ENCODE results near the gene IL12RB2.

The IL12RB2 gene

GRCh38 chr1:67323087-67323486, 15.4 kb downstream of the IL12RB2 start:
- no peak overlapping the region for H3K4me2 ChIP-seq (ENCODE audit: insufficient read depth, low read length, poor library complexity, severe bottlenecking)
- H3K18ac ChIP-seq (ENCODE audit: low read length), result no peak overlapping the region
- no peak overlapping the region for H3K27ac ChIP-seq (replicated peaks; ENCODE audit: low read length)
- H3K36me3 ChIP-seq (replicated peaks in 1 of 2; ENCODE audit: control insufficient read depth in 2 of 2, insufficient read depth in 2 of 2, low read length in 2 of 2), result no peaks in the 10 kb centered on the region
- no peak overlapping the region for H3K9ac ChIP-seq (ENCODE audit: low read depth, low read length, poor library complexity)
- H3K4ac ChIP-seq (ENCODE audit: low read length), result no peak overlapping the region
- no peak overlapping the region for H4K8ac ChIP-seq (ENCODE audit: low read depth, low read length)
- no peak overlapping the region for H3K4me3 ChIP-seq (ENCODE audit: low read length in 2 of 2)
- H3K27me3 ChIP-seq (ENCODE audit: control insufficient read depth in 3 of 3, insufficient read depth in 3 of 3, low read depth in 1 of 3, low read length in 3 of 3), result peaks cover 0 to 8% (median 0%) of the 10 kb centered on the region in 3 experiments
- H4K91ac ChIP-seq (ENCODE audit: low read depth, low read length, poor library complexity), result no peak overlapping the region
- no peak overlapping the region for H2BK120ac ChIP-seq (ENCODE audit: low read depth, low read length)
- H3K79me1 ChIP-seq (ENCODE audit: low read depth, low read length), result no peaks in the 10 kb centered on the region
- H2BK15ac ChIP-seq (ENCODE audit: low read length), result no peak overlapping the region
- no peak overlapping the region for H2BK5ac ChIP-seq (ENCODE audit: low read length)
- no peak overlapping the region for H3K23ac ChIP-seq (ENCODE audit: low read depth, low read length, poor library complexity)
- DNase-seq (ENCODE audit: low spot score), result no peak
- H2BK12ac ChIP-seq (ENCODE audit: low read length), result no peak overlapping the region
- no peak overlapping the region for H2AFZ ChIP-seq (ENCODE audit: low read length)
- no CpG with 5 or more reads among the region's 3 CpGs for WGBS, 2 donors (ENCODE audit: extremely low coverage in 2 of 2, insufficient read length in 2 of 2, insufficient replicate concordance in 1 of 2)
- H2AK5ac ChIP-seq (ENCODE audit: low read depth, low read length), result no peak overlapping the region
- peaks cover 0 to 2% of the 10 kb centered on the region in 2 donors for H3K9me3 ChIP-seq (replicated peaks in 1 of 2; ENCODE audit: control insufficient read depth in 2 of 2, insufficient read depth in 1 of 2, low read depth in 1 of 2, low read length in 2 of 2)
- no peak overlapping the region for H3K14ac ChIP-seq (ENCODE audit: low read length)
- no peaks in the 10 kb centered on the region for H3K4me1 ChIP-seq (ENCODE audit: control insufficient read depth in 2 of 2, insufficient read depth in 1 of 2, low read depth in 1 of 2, low read length in 2 of 2)

GRCh38 chr1:67324068-67324467, 16.4 kb downstream of the IL12RB2 start:
- Histone ChIP-seq H2AFZ (ENCODE audit: low read length) (no peak overlapping the region), H2BK120ac (ENCODE audit: low read depth, low read length) (no peak overlapping the region), H3K79me1 (ENCODE audit: low read depth, low read length) (no peaks in the 10 kb centered on the region), H3K4ac (ENCODE audit: low read length) (no peak overlapping the region), H3K9me3 (replicated peaks in 1 of 2; ENCODE audit: control insufficient read depth in 2 of 2, insufficient read depth in 1 of 2, low read depth in 1 of 2, low read length in 2 of 2) (peaks cover 0 to 2% of the 10 kb centered on the region in 2 donors), H3K36me3 (replicated peaks in 1 of 2; ENCODE audit: control insufficient read depth in 2 of 2, insufficient read depth in 2 of 2, low read length in 2 of 2) (no peaks in the 10 kb centered on the region), H3K9ac (ENCODE audit: low read depth, low read length, poor library complexity) (no peak overlapping the region), H3K27ac (replicated peaks; ENCODE audit: low read length) (no peak overlapping the region), H2AK5ac (ENCODE audit: low read depth, low read length) (no peak overlapping the region), H3K23ac (ENCODE audit: low read depth, low read length, poor library complexity) (no peak overlapping the region), H3K4me1 (ENCODE audit: control insufficient read depth in 2 of 2, insufficient read depth in 1 of 2, low read depth in 1 of 2, low read length in 2 of 2) (no peaks in the 10 kb centered on the region), H3K4me3 (ENCODE audit: low read length in 2 of 2) (no peak overlapping the region), H2BK15ac (ENCODE audit: low read length) (no peak overlapping the region), H3K4me2 (ENCODE audit: insufficient read depth, low read length, poor library complexity, severe bottlenecking) (no peak overlapping the region), H2BK12ac (ENCODE audit: low read length) (no peak overlapping the region), H3K18ac (ENCODE audit: low read length) (no peak overlapping the region), H3K27me3 (ENCODE audit: control insufficient read depth in 3 of 3, insufficient read depth in 3 of 3, low read depth in 1 of 3, low read length in 3 of 3) (peaks cover 0 to 14% (median 0%) of the 10 kb centered on the region in 3 experiments), H2BK5ac (ENCODE audit: low read length) (no peak overlapping the region), H3K14ac (ENCODE audit: low read length) (no peak overlapping the region), H4K8ac (ENCODE audit: low read depth, low read length) (no peak overlapping the region), H4K91ac (ENCODE audit: low read depth, low read length, poor library complexity) (no peak overlapping the region)
- DNase-seq (ENCODE audit: low spot score), result no peak
- no CpG with 5 or more reads among the region's 8 CpGs for WGBS, 2 donors (ENCODE audit: extremely low coverage in 2 of 2, insufficient read length in 2 of 2, insufficient replicate concordance in 1 of 2)

GRCh38 chr1:67327864-67328466, 20.3 kb downstream of the IL12RB2 start:
- no peaks in the 10 kb centered on the region for H3K9me3 ChIP-seq (replicated peaks in 1 of 2; ENCODE audit: control insufficient read depth in 2 of 2, insufficient read depth in 1 of 2, low read depth in 1 of 2, low read length in 2 of 2)
- no peak overlapping the region for H2BK12ac ChIP-seq (ENCODE audit: low read length)
- WGBS, 2 donors (ENCODE audit: extremely low coverage in 2 of 2, insufficient read length in 2 of 2, insufficient replicate concordance in 1 of 2), result no CpG with 5 or more reads among the region's 3 CpGs
- H4K8ac ChIP-seq (ENCODE audit: low read depth, low read length), result no peak overlapping the region
- H3K27me3 ChIP-seq (ENCODE audit: control insufficient read depth in 3 of 3, insufficient read depth in 3 of 3, low read depth in 1 of 3, low read length in 3 of 3), result peaks cover 0 to 10% (median 0%) of the 10 kb centered on the region in 3 experiments
- no peak overlapping the region for H3K9ac ChIP-seq (ENCODE audit: low read depth, low read length, poor library complexity)
- no peak overlapping the region for H3K23ac ChIP-seq (ENCODE audit: low read depth, low read length, poor library complexity)
- H3K18ac ChIP-seq (ENCODE audit: low read length), result no peak overlapping the region
- no peak overlapping the region for H2AK5ac ChIP-seq (ENCODE audit: low read depth, low read length)
- no peak overlapping the region for H3K4ac ChIP-seq (ENCODE audit: low read length)
- H3K14ac ChIP-seq (ENCODE audit: low read length), result no peak overlapping the region
- no peak overlapping the region for H3K4me3 ChIP-seq (ENCODE audit: low read length in 2 of 2)
- H2AFZ ChIP-seq (ENCODE audit: low read length), result no peak overlapping the region
- H3K27ac ChIP-seq (replicated peaks; ENCODE audit: low read length), result no peak overlapping the region
- no peaks in the 10 kb centered on the region for H3K79me1 ChIP-seq (ENCODE audit: low read depth, low read length)
- no peak overlapping the region for H4K91ac ChIP-seq (ENCODE audit: low read depth, low read length, poor library complexity)
- no peak overlapping the region for H2BK5ac ChIP-seq (ENCODE audit: low read length)
- DNase-seq (ENCODE audit: low spot score), result no peak
- no peak overlapping the region for H2BK15ac ChIP-seq (ENCODE audit: low read length)
- H3K4me1 ChIP-seq (ENCODE audit: control insufficient read depth in 2 of 2, insufficient read depth in 1 of 2, low read depth in 1 of 2, low read length in 2 of 2), result no peaks in the 10 kb centered on the region
- H3K4me2 ChIP-seq (ENCODE audit: insufficient read depth, low read length, poor library complexity, severe bottlenecking), result no peak overlapping the region
- no peaks in the 10 kb centered on the region for H3K36me3 ChIP-seq (replicated peaks in 1 of 2; ENCODE audit: control insufficient read depth in 2 of 2, insufficient read depth in 2 of 2, low read length in 2 of 2)
- no peak overlapping the region for H2BK120ac ChIP-seq (ENCODE audit: low read depth, low read length)

GRCh38 chr1:67332653-67333529, 25.2 kb downstream of the IL12RB2 start:
- no peaks in the 10 kb centered on the region for H3K36me3 ChIP-seq (replicated peaks in 1 of 2; ENCODE audit: control insufficient read depth in 2 of 2, insufficient read depth in 2 of 2, low read length in 2 of 2)
- H2BK120ac ChIP-seq (ENCODE audit: low read depth, low read length), result no peak overlapping the region
- H2BK5ac ChIP-seq (ENCODE audit: low read length), result no peak overlapping the region
- no peak overlapping the region for H3K27ac ChIP-seq (replicated peaks; ENCODE audit: low read length)
- H3K4me2 ChIP-seq (ENCODE audit: insufficient read depth, low read length, poor library complexity, severe bottlenecking), result no peak overlapping the region
- no peak overlapping the region for H3K23ac ChIP-seq (ENCODE audit: low read depth, low read length, poor library complexity)
- no peaks in the 10 kb centered on the region for H3K4me1 ChIP-seq (ENCODE audit: control insufficient read depth in 2 of 2, insufficient read depth in 1 of 2, low read depth in 1 of 2, low read length in 2 of 2)
- H3K27me3 ChIP-seq (ENCODE audit: control insufficient read depth in 3 of 3, insufficient read depth in 3 of 3, low read depth in 1 of 3, low read length in 3 of 3), result peaks cover 0 to 12% (median 0%) of the 10 kb centered on the region in 3 experiments
- H3K4me3 ChIP-seq (ENCODE audit: low read length in 2 of 2), result no peak overlapping the region
- no peaks in the 10 kb centered on the region for H3K9me3 ChIP-seq (replicated peaks in 1 of 2; ENCODE audit: control insufficient read depth in 2 of 2, insufficient read depth in 1 of 2, low read depth in 1 of 2, low read length in 2 of 2)
- no peaks in the 10 kb centered on the region for H3K79me1 ChIP-seq (ENCODE audit: low read depth, low read length)
- no peak overlapping the region for H2AK5ac ChIP-seq (ENCODE audit: low read depth, low read length)
- no peak overlapping the region for H4K8ac ChIP-seq (ENCODE audit: low read depth, low read length)
- H3K4ac ChIP-seq (ENCODE audit: low read length), result no peak overlapping the region
- H2AFZ ChIP-seq (ENCODE audit: low read length), result no peak overlapping the region
- WGBS, 2 donors (ENCODE audit: extremely low coverage in 2 of 2, insufficient read length in 2 of 2, insufficient replicate concordance in 1 of 2), result no CpG with 5 or more reads among the region's 4 CpGs
- H3K14ac ChIP-seq (ENCODE audit: low read length), result no peak overlapping the region
- no peak overlapping the region for H4K91ac ChIP-seq (ENCODE audit: low read depth, low read length, poor library complexity)
- H2BK12ac ChIP-seq (ENCODE audit: low read length), result no peak overlapping the region
- no peak for DNase-seq (ENCODE audit: low spot score)
- H2BK15ac ChIP-seq (ENCODE audit: low read length), result no peak overlapping the region
- no peak overlapping the region for H3K18ac ChIP-seq (ENCODE audit: low read length)
- H3K9ac ChIP-seq (ENCODE audit: low read depth, low read length, poor library complexity), result no peak overlapping the region
